NCI-H2227 treated with DMSO at 0.1 percent for 48 hours (cell line): Measurements from ENCODE around the gene CARM1.
"Not testable (repeated sequence)": the region's sequence is repeated elsewhere in the genome, so short reads cannot be mapped to it uniquely, and the experiment has no call there.

Experiments used
- DNase-seq: peaks from one replicate; lab custom pipeline; 2025; lab: John Stamatoyannopoulos, UW

Gene CARM1

DNA sequence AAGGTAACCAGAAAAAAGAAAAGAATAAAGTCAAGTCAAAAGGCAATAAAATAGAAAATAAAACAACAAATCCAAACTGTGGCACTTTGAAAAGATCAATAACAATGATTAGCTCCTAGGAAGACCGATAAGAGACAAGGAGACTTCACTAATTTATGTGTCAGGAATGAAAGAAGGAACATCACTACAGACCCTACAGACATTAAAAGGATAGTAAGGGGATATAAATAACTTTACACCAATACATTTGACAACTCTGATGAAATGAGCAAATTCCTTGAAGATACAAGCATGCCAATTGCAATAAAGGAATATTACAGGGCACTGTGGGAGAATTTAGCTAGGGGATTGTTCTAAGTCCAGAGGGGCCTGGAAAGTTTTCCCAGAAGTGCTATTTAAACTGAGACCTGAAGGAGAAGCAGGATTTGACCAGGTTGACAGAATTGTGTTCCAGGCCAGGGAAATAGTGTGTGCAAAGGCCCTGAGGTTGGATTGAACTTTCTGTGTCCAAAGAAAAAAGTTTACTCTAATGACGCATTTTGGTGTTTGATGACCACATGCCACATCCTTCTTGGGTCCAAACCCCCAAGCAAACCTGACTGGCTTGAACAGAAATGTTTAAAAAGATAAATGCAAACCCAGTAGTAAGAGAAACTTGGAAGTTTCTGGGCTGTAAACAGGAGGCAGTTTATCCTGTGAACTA, 24.7 kb upstream of the CARM1 start:
- DNase-seq = no peak

- no peak for DNase-seq
Measured at GRCh38 chr19:10848230-10848856, 23.0 kb upstream of the CARM1 start, which contains the start of gene C19orf38. TSS of gene C19orf38 (plus strand) at chr19:10848415. CDS start at chr19:10848509, 94 bp downstream.

DNA sequence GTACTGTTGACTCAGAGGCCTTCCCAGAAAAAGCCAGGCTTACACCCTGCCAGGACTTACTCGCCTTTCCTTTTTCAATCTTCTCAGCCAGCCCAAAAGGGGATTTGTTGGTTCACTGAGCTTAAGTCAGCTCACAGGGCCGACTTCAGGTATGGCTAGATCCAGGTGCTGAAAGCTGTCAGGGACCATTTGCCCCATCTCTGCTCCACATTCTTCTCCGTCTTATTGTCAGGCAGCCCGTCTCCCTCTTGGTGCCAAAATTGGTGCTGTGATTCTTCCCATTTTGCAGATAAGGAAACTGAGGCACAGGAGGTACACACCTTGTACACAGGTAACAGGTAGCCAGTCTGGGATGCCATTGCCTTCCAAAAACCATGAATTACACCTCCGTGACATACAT, 20.7 kb upstream of the CARM1 start:
- DNase-seq = no peak

DNA sequence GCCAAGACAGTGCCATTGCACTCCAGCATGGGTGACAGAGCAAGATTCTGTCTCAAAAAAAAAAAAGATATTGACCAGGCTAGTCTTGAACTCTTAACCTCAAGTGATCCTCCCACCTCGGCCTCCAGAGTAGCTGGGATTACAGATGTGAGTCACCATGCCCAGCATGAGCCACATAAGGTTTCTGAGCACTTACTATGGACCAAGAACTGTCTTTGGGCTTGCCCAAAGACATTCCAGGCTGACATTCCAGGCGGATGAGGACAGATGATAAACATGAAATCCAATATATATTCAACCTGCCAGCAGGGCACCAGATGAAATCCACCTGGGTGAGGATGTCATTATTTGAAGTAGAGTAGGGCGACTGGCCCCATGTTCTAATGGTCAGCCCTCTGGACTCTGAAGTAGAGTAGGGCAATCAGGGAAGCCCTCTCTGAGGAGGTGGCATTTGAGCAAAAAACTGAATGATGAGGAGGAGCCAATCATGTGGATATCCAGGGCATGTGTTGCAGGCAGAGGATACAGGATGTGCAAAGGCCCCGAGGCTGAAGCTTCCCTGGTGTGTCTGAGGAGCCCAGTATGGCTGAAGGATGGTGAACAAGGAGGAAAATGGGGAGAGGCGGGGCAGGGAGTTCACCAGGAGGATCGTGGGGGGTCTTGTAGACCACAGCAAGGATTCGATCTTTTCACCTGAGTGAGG, 19.1 kb upstream of the CARM1 start:
- no peak for DNase-seq

DNA sequence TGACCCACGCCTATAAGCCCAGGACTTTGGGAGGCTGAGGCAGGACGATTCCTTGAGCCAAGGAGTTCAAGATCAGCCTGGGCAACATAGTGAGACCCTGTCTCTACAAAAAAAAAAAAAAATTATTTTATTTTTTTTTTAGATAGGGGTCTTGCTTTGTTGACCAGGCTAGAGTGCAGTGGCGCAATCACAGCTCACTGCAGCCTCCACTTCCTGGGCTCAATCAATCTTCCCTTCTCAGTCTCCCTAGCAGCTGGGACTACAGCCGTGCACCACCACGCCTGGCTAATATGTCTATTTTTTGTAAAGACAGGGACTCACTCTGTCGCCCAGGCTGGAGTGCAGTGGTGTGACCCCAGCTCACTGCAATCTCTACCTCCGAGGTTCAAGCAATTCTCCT, 18.4 kb upstream of the CARM1 start:
- no peak for DNase-seq

- DNase-seq = no peak
Measured at GRCh38 chr19:10854350-10855089, 16.8 kb upstream of the CARM1 start.

- no peak for DNase-seq
Measured at GRCh38 chr19:10855879-10856522, 15.4 kb upstream of the CARM1 start.

- DNase-seq = not testable (repeated sequence)
Measured at GRCh38 chr19:10856899-10857298, 14.5 kb upstream of the CARM1 start.

DNA sequence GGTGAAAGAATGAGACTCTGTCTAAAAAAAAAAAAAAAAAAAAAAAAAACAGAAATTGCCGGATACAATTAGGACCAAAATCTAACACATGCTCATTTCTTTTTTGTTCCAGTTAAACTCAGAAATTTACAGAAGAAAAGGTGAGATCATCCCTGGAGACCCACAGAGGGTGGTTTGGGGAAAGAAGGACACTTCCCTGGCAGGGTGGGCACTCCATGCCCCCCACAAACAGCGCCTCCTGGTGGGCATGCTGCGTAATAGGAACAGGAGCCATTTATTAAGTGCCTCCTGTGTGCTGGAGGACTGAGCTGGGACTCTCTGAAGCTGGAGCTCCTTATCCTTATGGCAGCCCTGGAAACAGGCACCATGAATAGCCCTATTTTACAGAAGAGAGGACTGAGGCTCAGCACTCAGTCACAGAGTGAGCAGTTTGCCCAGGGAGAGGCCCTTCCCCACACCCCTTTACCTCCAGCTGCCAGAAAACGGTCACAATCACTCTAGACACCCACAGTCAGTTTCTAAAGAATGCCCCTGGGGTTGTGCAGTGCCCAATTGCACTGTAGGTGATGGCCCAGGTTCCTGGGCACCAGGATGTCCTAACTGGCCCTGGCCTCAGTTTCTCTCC, 13.0 kb upstream of the CARM1 start:
- DNase-seq = no peak

GRCh38 chr19:10861103-10861651, 10.2 kb upstream of the CARM1 start:
- DNase-seq = no peak

DNA sequence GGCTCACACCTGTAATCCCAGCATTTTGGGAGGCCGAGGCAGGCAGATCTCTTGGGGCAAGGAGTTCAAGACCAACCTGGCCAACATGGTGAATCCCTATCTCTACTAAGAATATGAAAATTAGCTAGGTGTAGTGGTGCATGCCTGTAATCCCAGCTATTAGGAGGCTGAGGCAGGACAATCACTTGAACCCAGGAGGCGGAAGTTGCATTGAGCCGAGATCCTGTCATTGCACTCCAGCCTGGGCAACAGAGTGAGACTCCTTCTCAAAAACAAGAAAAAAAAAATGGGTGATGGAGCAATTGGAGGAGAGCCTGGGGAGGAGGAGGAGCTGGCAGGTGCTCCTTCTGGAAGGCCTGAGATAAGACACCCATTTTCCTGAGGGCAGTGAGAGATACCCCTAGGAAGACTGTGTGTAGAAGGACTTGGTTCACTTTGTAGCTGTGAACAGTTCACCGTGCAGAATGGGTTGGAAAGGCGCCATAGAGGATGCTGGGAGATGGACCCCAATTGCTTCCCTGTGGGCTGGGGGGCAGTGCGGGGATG, 8.7 kb upstream of the CARM1 start:
- no peak for DNase-seq

DNA sequence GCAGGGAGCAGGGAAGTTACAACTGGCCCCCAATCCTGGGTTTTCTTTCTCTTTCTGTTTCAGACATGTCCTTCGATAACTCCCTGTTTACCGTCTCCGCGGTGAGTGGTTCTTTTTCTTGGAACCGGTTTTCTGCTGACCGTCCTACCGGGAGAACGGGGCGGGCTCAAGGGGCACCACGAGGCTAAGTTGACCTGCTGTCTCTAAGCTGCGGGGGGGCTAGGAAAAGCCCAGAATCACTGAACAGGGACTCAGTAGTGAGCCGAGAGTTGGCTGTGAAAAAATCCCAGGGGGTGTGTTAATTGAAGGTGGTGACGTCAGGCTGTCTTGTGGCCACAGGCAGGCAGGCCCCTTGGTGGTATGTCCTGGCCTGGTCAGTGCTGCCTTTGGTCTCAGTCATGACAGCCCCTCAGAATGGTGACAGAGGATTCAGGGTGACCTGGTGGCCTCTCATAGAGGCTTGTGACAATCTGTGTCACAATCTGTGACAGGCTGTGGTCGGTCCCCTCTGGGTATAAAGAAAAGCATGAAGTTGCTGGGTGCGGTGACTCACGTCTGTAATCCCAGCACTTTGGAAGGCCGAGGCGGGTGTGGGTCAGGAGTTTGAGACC, 8.1 kb upstream of the CARM1 start:
- no peak for DNase-seq

DNA sequence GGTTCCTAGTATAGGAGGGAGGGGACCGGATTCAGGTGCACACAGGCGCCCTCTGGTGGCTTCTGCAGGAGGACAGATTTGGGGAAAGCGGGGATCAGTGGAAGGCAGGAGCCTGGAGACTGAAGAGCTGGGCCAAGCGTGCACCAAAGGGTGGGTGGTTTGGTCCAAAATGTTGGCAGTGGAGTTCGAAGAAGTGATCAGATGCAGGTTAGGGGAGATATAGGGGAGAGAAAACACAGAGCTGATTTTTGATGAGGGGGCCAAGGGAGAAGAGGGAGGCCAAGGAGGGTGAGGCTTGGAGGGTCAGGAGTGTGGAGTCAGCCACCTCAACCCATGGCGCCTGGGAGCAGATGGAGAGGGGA, 6.8 kb upstream of the CARM1 start:
- peak; percentile 45 for DNase-seq

DNA sequence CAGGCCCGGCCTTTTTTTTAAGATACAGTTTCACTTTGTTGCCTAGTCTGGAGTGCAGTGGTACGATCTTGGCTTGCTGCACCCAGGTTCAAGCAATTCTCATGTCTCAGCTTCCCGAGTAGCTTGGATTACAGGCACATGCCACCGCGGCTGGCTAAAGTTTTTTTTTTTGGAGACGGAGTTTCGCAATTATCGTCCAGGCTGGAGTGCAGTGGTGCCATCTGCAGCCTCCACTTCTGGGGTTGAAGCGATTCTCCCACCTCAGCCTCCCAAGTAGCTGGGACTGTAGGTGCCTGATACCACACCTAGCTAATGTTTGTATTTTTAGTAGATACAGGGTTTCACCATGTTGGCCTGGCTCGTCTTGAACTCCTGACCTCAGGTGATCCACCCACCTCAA, 4.9 kb upstream of the CARM1 start:
- no peak for DNase-seq

- DNase-seq = no peak
Measured at GRCh38 chr19:10868872-10869547, 2.3 kb upstream of the CARM1 start.

DNA sequence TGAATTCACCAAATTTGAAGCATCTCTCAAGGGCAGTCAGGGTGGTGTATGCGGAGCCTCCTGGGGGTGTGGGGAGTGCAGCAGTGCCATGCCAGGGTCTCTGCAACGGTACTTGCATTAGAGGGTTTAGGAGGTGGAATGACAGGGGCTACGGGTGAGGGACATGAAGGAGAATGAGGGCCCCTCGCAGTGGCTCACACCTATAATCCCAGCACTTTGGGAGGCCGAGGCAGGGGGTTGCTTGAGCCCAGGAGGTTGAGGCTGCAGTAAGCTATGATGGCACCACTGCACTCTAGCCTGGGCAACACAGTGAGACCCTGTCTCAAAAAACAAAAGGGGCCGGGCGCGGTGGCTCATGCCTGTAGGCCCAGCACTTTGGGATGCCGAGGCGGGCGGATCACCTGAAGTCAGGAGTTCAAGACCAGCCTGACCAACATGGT, 1.5 kb upstream of the CARM1 start:
- DNase-seq = not testable (repeated sequence)

DNA sequence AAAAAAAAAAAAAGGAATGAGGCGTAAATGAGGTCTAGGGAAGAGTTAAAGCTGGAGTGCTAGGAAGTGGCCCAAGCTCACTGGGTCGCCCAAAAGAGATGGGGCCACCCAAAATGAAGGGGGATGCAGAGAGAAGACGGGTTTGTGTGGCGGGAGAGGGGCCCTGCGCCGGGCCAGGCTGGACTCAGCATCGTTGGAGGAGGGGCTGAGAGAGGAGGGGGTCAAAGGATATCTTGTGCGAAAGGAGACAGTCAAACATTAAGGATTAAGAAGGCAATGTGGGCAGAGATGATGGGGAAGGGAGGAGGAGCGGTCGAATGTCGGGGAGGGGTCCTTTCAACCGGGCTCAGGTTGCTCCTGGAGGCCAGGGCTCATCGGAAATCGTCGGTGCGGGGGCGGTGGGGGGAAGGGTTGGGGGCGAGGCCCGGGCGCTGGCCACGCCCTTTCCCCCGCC, 825 bp upstream of the CARM1 start:
- DNase-seq = no peak

GRCh38 chr19:10871711-10872545, 575 bp downstream of the CARM1 start:
- no peak for DNase-seq

- no peak for DNase-seq
Measured at GRCh38 chr19:10872546-10873107, 1.3 kb downstream of the CARM1 start.
